NCI-H1694 treated with DMSO at 0.1 percent for 48 hours (cell line): Measurements from ENCODE around the gene SFI1.

Experiments used
- DNase-seq: peaks from one replicate; lab custom pipeline; 2025; lab: John Stamatoyannopoulos, UW

The SFI1 gene

GRCh38 chr22:31595271-31595670 is 98.9 kb downstream of the SFI1 start:
- DNase-seq = no peak

- DNase-seq = no peak
Measured at GRCh38 chr22:31602259-31602952, 106.1 kb downstream of the SFI1 start.

GRCh38 chr22:31603081-31603525 is 106.8 kb downstream of the SFI1 start:
- DNase-seq = no peak

- DNase-seq = no peak
Measured at GRCh38 chr22:31603574-31603973, 107.2 kb downstream of the SFI1 start.

GRCh38 chr22:31604137-31604705 is 107.9 kb downstream of the SFI1 start:
- DNase-seq = no peak

- no peak for DNase-seq
Measured at GRCh38 chr22:31604746-31605705, 108.7 kb downstream of the SFI1 start.

GRCh38 chr22:31605851-31606585 is 109.7 kb downstream of the SFI1 start:
- no peak for DNase-seq

- no peak for DNase-seq
Measured at GRCh38 chr22:31607696-31608095, 111.4 kb downstream of the SFI1 start.

GRCh38 chr22:31609716-31610115 is 113.4 kb downstream of the SFI1 start:
- no peak for DNase-seq

- no peak for DNase-seq
Measured at GRCh38 chr22:31610611-31611010, 114.3 kb downstream of the SFI1 start.

- no peak for DNase-seq
Measured at GRCh38 chr22:31611061-31611760, 114.9 kb downstream of the SFI1 start.

- no peak for DNase-seq
Measured at GRCh38 chr22:31612891-31613285, 116.6 kb downstream of the SFI1 start.

- no peak for DNase-seq
Measured at GRCh38 chr22:31613286-31613903, 117.1 kb downstream of the SFI1 start.

- no peak for DNase-seq
Measured at GRCh38 chr22:31613904-31614296, 117.6 kb downstream of the SFI1 start.

- DNase-seq = no peak
Measured at GRCh38 chr22:31614781-31615490, 118.6 kb downstream of the SFI1 start.

GRCh38 chr22:31615491-31615860 is 119.1 kb downstream of the SFI1 start:
- DNase-seq = no peak

- DNase-seq = no peak
Measured at GRCh38 chr22:31615940-31616314, 119.6 kb downstream of the SFI1 start.

GRCh38 chr22:31616315-31616980 is 120.1 kb downstream of the SFI1 start:
- no peak for DNase-seq

- DNase-seq = no peak
Measured at GRCh38 chr22:31618057-31618456, 121.7 kb downstream of the SFI1 start.
